GM23338 (cell line): ENCODE measurements around the gene IFNL1. TPM values are rescaled to one million over a fixed set of nuclear protein-coding genes. Genes with fewer than 3 reads are reported as not detected.

Experiments used
- ATAC-seq: fragments of 200-7000 bp; cut with Tn5 transposase; 3 replicates; pipeline ENCODE4 v1.9.1; 2020
- DNase-seq: peaks from one replicate; pipeline ENCODE4 v3.0.0-alpha.2; 2015; ENCODE audit warnings: low spot score
- H2AFZ ChIP-seq: fragments of 200-600 bp; sonication (generic); 2 replicates; pipeline ENCODE4 v1.8.0; 2016; ENCODE audit warnings: antibody characterized with exemption, mild to moderate bottlenecking, moderate library complexity
- H3F3A ChIP-seq: fragments of 200-600 bp; sonication (generic); replicated peaks from 2 replicates; pipeline ENCODE4 v1.8.0; 2017; ENCODE audit warnings: antibody characterized with exemption, mixed run types, low read depth
- H3K27ac ChIP-seq: fragments of 200-600 bp; sonication (generic); 2 replicates; pipeline ENCODE4 v1.6.1; 2016; ENCODE audit warnings: low read depth
- H3K27me3 ChIP-seq: fragments of 200-600 bp; sonication (generic); 2 replicates; pipeline ENCODE4 v1.8.0; 2016; ENCODE audit warnings: mild to moderate bottlenecking, mixed run types, moderate library complexity; ENCODE audit not compliant: insufficient read depth
- H3K36me3 ChIP-seq: fragments of 200-600 bp; sonication (generic); 2 replicates; pipeline ENCODE4 v1.8.0; 2016; ENCODE audit warnings: mild to moderate bottlenecking; ENCODE audit not compliant: insufficient read depth
- H3K4me1 ChIP-seq: fragments of 200-600 bp; sonication (generic); 2 replicates; pipeline ENCODE4 v1.8.0; 2016; ENCODE audit warnings: mild to moderate bottlenecking, moderate library complexity; ENCODE audit not compliant: insufficient read depth
- H3K4me2 ChIP-seq: fragments of 200-600 bp; sonication (generic); 2 replicates; pipeline ENCODE4 v1.7.1; 2017; ENCODE audit warnings: mixed run types
- H3K4me3 ChIP-seq: fragments of 200-600 bp; sonication (generic); 2 replicates; pipeline ENCODE4 v1.6.1; 2016; ENCODE audit warnings: mixed run types
- H3K79me2 ChIP-seq: fragments of 200-600 bp; sonication (generic); replicated peaks from 2 replicates; pipeline ENCODE4 v1.8.0; 2017; ENCODE audit warnings: mild to moderate bottlenecking; ENCODE audit not compliant: insufficient read depth
- H3K9me2 ChIP-seq: fragments of 200-600 bp; sonication (generic); 2 replicates; pipeline ENCODE4 v1.8.0; 2017; ENCODE audit not compliant: insufficient read depth
- H4K20me1 ChIP-seq: fragments of 200-600 bp; sonication (generic); replicated peaks from 2 replicates; pipeline ENCODE4 v1.8.0; 2017; ENCODE audit warnings: mild to moderate bottlenecking; ENCODE audit not compliant: insufficient read depth
- H3K27ac Mint-ChIP-seq: 2 replicates; pipeline ENCODE4 v1.8.0; 2020; ENCODE audit warnings: inconsistent platforms, mild to moderate bottlenecking, moderate library complexity, mixed read lengths
- H3K27me3 Mint-ChIP-seq: 3 replicates; pipeline ENCODE4 v1.8.0; 2022; ENCODE audit warnings: low read depth, mild to moderate bottlenecking, moderate library complexity, mixed read lengths, inconsistent platforms; ENCODE audit not compliant: insufficient read depth, poor library complexity
- H3K36me3 Mint-ChIP-seq: 3 replicates; pipeline ENCODE4 v1.8.0; 2021; ENCODE audit warnings: low read depth, mild to moderate bottlenecking, inconsistent platforms, moderate library complexity, mixed read lengths
- H3K4me1 Mint-ChIP-seq: 3 replicates; pipeline ENCODE4 v1.8.0; 2020; ENCODE audit warnings: mild to moderate bottlenecking, inconsistent platforms, mixed read lengths
- H3K4me3 Mint-ChIP-seq: 3 replicates; pipeline ENCODE4 v1.8.0; 2021; ENCODE audit warnings: moderate library complexity, mild to moderate bottlenecking, inconsistent platforms, mixed read lengths
- H3K9me3 Mint-ChIP-seq: 3 replicates; pipeline ENCODE4 v1.8.0; 2020; ENCODE audit warnings: moderate library complexity, mild to moderate bottlenecking, inconsistent platforms, mixed read lengths
- CREB1 ChIP-seq: fragments of 250-450 bp; sonication (Bioruptor Pico); IDR thresholded peaks from 2 replicates; pipeline ENCODE4 v1.5.0; 2020; ENCODE audit warnings: low read depth, mild to moderate bottlenecking, moderate library complexity
- CTCF ChIP-seq, 2 experiments: fragments of 200-600 bp in 1 of 2; sonication (generic) in 1 of 2; conservative IDR thresholded peaks; 2 replicates each; pipeline versions ENCODE4 v1.5.1 to v1.6.1; 2016 to 2017; ENCODE audit warnings: antibody characterized with exemption in 2 of 2, low read depth in 2 of 2, mild to moderate bottlenecking in 2 of 2, moderate library complexity in 1 of 2
- EZH2 ChIP-seq: fragments of 200-600 bp; sonication (generic); IDR thresholded peaks from one replicate; pipeline ENCODE4 v1.8.0; 2017; ENCODE audit warnings: antibody characterized with exemption, mild to moderate bottlenecking, low read depth; ENCODE audit not compliant: unreplicated experiment
- EZH2phosphoT487 ChIP-seq: fragments of 200-600 bp; sonication (generic); IDR thresholded peaks from one replicate; pipeline ENCODE4 v1.8.1; 2018; ENCODE audit warnings: antibody characterized with exemption; ENCODE audit not compliant: unreplicated experiment
- JUNB ChIP-seq: IDR thresholded peaks from one replicate; pipeline ENCODE4 v1.6.1; 2016; ENCODE audit warnings: antibody characterized with exemption; ENCODE audit not compliant: unreplicated experiment
- STAT1 ChIP-seq: IDR thresholded peaks from one replicate; pipeline ENCODE4 v1.6.1; 2016; ENCODE audit warnings: antibody characterized with exemption; ENCODE audit not compliant: unreplicated experiment
- ZNF114 ChIP-seq: fragments of 250-450 bp; sonication (Bioruptor Pico); IDR thresholded peaks from 2 replicates; pipeline ENCODE4 v1.5.0; 2020; ENCODE audit warnings: mild to moderate bottlenecking, moderate library complexity
- polyA plus RNA-seq: library from polyadenylated mRNA; unstranded; fragments of >200 nt; fragmentation: Nextera tagmentation; extraction: Ambion mirVana; gene quantifications from 2 replicates; pipeline ENCODE4 v1.2.1, GENCODE V29; 2016
- total RNA-seq: library from RNA; depleted of rRNA; stranded (reverse); fragments of >200 nt; shearing (Covaris generic); gene quantifications from 2 replicates; pipeline ENCODE4 v1.2.3, GENCODE V29; 2014
- TF ChIP-seq, protein P1 (sequence below): IDR thresholded peaks from one replicate; pipeline ENCODE4 v1.6.1; 2018; ENCODE audit warnings: antibody characterized with exemption; ENCODE audit not compliant: unreplicated experiment
- TF ChIP-seq, protein P2 (sequence below): fragments of 250-450 bp; sonication (Bioruptor Pico); IDR thresholded peaks from 2 replicates; pipeline ENCODE4 v1.5.0; 2020; ENCODE audit warnings: mild to moderate bottlenecking, moderate library complexity

IFNL1 gene
- total and polyA plus RNA-seq, 2 experiments from 2014 or later: not detected

- Histone ChIP-seq H3K9me2 (no peaks in the 10 kb centered on the region), H3K27me3 (peaks cover 11% of the 10 kb centered on the region; the same call in 1 of the 2 replicates), H3K36me3 (no peaks in the 10 kb centered on the region), H3K79me2 (no peaks in the 10 kb centered on the region), H2AFZ (no peak overlapping the region), H3K4me1 (no peaks in the 10 kb centered on the region), H3K4me3 (no peak overlapping the region), H3K27ac (no peak overlapping the region), H3F3A (no peaks in the 10 kb centered on the region), H4K20me1 (no peaks in the 10 kb centered on the region), H3K4me2 (no peak overlapping the region)
- H3K36me3 Mint-ChIP-seq: no peaks in the 10 kb centered on the region
- no peak overlapping the region for H3K27ac Mint-ChIP-seq
- H3K4me3 Mint-ChIP-seq: no peak overlapping the region
- no peaks in the 10 kb centered on the region for H3K4me1 Mint-ChIP-seq
- H3K27me3 Mint-ChIP-seq: peaks cover 14% of the 10 kb centered on the region
- DNase-seq: no peak
- H3K9me3 Mint-ChIP-seq: no peaks in the 10 kb centered on the region; the same call in 2 of the 3 replicates
- TF ChIP-seq, protein P1, sequence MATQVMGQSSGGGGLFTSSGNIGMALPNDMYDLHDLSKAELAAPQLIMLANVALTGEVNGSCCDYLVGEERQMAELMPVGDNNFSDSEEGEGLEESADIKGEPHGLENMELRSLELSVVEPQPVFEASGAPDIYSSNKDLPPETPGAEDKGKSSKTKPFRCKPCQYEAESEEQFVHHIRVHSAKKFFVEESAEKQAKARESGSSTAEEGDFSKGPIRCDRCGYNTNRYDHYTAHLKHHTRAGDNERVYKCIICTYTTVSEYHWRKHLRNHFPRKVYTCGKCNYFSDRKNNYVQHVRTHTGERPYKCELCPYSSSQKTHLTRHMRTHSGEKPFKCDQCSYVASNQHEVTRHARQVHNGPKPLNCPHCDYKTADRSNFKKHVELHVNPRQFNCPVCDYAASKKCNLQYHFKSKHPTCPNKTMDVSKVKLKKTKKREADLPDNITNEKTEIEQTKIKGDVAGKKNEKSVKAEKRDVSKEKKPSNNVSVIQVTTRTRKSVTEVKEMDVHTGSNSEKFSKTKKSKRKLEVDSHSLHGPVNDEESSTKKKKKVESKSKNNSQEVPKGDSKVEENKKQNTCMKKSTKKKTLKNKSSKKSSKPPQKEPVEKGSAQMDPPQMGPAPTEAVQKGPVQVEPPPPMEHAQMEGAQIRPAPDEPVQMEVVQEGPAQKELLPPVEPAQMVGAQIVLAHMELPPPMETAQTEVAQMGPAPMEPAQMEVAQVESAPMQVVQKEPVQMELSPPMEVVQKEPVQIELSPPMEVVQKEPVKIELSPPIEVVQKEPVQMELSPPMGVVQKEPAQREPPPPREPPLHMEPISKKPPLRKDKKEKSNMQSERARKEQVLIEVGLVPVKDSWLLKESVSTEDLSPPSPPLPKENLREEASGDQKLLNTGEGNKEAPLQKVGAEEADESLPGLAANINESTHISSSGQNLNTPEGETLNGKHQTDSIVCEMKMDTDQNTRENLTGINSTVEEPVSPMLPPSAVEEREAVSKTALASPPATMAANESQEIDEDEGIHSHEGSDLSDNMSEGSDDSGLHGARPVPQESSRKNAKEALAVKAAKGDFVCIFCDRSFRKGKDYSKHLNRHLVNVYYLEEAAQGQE: no peak
- no peak for TF ChIP-seq EZH2
- TF ChIP-seq EZH2phosphoT487: no peak
- no peak for TF ChIP-seq ZNF114 (CRISPR knock-in tag)
- no peak for TF ChIP-seq STAT1
- ATAC-seq: no peak
Observed at GRCh38 chr19:39276740-39277139, 19.5 kb upstream of the IFNL1 start.

GRCh38 chr19:39277598-39277997, 18.6 kb upstream of the IFNL1 start:
- Histone ChIP-seq H3K4me2 (no peak overlapping the region), H3K4me3 (no peak overlapping the region), H3K36me3 (no peaks in the 10 kb centered on the region), H3K27ac (no peak overlapping the region), H3K9me2 (no peaks in the 10 kb centered on the region), H3K27me3 (peaks cover 11% of the 10 kb centered on the region; the same call in 1 of the 2 replicates), H2AFZ (no peak overlapping the region), H3F3A (no peaks in the 10 kb centered on the region), H3K79me2 (no peaks in the 10 kb centered on the region), H3K4me1 (no peaks in the 10 kb centered on the region), H4K20me1 (no peaks in the 10 kb centered on the region)
- ATAC-seq (no peak; the same call in 2 of the 3 replicates), DNase-seq (no peak)
- Mint-ChIP-seq H3K27me3 (peaks cover 12% of the 10 kb centered on the region), H3K36me3 (no peaks in the 10 kb centered on the region), H3K4me1 (no peaks in the 10 kb centered on the region), H3K4me3 (no peak overlapping the region), H3K27ac (no peak overlapping the region), H3K9me3 (no peaks in the 10 kb centered on the region; the same call in 2 of the 3 replicates)
- TF ChIP-seq JUNB (no peak), CTCF (conservative IDR thresholded peaks at IDR 0.05; ENCODE audit: low read depth in 2 of 2) (no peak), CREB1 (CRISPR knock-in tag) (no peak)
- TF ChIP-seq, protein P2, sequence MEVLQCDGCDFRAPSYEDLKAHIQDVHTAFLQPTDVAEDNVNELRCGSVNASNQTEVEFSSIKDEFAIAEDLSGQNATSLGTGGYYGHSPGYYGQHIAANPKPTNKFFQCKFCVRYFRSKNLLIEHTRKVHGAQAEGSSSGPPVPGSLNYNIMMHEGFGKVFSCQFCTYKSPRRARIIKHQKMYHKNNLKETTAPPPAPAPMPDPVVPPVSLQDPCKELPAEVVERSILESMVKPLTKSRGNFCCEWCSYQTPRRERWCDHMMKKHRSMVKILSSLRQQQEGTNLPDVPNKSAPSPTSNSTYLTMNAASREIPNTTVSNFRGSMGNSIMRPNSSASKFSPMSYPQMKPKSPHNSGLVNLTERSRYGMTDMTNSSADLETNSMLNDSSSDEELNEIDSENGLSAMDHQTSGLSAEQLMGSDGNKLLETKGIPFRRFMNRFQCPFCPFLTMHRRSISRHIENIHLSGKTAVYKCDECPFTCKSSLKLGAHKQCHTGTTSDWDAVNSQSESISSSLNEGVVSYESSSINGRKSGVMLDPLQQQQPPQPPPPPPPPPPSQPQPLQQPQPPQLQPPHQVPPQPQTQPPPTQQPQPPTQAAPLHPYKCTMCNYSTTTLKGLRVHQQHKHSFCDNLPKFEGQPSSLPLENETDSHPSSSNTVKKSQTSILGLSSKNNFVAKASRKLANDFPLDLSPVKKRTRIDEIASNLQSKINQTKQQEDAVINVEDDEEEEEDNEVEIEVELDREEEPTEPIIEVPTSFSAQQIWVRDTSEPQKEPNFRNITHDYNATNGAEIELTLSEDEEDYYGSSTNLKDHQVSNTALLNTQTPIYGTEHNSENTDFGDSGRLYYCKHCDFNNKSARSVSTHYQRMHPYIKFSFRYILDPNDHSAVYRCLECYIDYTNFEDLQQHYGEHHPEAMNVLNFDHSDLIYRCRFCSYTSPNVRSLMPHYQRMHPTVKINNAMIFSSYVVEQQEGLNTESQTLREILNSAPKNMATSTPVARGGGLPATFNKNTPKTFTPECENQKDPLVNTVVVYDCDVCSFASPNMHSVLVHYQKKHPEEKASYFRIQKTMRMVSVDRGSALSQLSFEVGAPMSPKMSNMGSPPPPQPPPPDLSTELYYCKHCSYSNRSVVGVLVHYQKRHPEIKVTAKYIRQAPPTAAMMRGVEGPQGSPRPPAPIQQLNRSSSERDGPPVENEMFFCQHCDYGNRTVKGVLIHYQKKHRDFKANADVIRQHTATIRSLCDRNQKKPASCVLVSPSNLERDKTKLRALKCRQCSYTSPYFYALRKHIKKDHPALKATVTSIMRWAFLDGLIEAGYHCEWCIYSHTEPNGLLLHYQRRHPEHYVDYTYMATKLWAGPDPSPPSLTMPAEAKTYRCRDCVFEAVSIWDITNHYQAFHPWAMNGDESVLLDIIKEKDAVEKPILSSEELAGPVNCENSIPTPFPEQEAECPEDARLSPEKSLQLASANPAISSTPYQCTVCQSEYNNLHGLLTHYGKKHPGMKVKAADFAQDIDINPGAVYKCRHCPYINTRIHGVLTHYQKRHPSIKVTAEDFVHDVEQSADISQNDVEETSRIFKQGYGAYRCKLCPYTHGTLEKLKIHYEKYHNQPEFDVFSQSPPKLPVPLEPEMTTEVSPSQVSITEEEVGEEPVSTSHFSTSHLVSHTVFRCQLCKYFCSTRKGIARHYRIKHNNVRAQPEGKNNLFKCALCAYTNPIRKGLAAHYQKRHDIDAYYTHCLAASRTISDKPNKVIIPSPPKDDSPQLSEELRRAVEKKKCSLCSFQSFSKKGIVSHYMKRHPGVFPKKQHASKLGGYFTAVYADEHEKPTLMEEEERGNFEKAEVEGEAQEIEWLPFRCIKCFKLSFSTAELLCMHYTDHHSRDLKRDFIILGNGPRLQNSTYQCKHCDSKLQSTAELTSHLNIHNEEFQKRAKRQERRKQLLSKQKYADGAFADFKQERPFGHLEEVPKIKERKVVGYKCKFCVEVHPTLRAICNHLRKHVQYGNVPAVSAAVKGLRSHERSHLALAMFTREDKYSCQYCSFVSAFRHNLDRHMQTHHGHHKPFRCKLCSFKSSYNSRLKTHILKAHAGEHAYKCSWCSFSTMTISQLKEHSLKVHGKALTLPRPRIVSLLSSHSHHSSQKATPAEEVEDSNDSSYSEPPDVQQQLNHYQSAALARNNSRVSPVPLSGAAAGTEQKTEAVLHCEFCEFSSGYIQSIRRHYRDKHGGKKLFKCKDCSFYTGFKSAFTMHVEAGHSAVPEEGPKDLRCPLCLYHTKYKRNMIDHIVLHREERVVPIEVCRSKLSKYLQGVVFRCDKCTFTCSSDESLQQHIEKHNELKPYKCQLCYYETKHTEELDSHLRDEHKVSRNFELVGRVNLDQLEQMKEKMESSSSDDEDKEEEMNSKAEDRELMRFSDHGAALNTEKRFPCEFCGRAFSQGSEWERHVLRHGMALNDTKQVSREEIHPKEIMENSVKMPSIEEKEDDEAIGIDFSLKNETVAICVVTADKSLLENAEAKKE (CRISPR knock-in tag): no peak
